Cardiac muscle cell (in vitro differentiated cells and primary cell): ENCODE results near the gene FBXW8. TPM values are rescaled to one million over a fixed set of nuclear protein-coding genes. Genes with fewer than 3 reads are reported as not detected.

Experiments
- DNase-seq, 2 donors: peaks; one replicate each; pipeline versions ENCODE4 v3.0.0 to v3.0.0-alpha.2; 2010 to 2017; ENCODE audit warnings: low read depth in 1 of 2, low spot score in 1 of 2
- H3K27ac ChIP-seq: fragments of 200-600 bp; sonication (generic); 2 replicates; pipeline ENCODE4 v1.5.1; 2016
- H3K27me3 ChIP-seq: fragments of 200-600 bp; sonication (generic); 2 replicates; pipeline ENCODE4 v1.6.0; 2016; ENCODE audit warnings: control low read depth
- H3K36me3 ChIP-seq: fragments of 200-600 bp; sonication (generic); 2 replicates; pipeline ENCODE4 v1.5.1; 2016; ENCODE audit warnings: control low read depth
- H3K4me1 ChIP-seq: fragments of 200-600 bp; sonication (generic); 2 replicates; pipeline ENCODE4 v1.8.1; 2017; ENCODE audit warnings: low read depth, mild to moderate bottlenecking, mixed run types
- H3K4me3 ChIP-seq: fragments of 200-600 bp; sonication (generic); 2 replicates; pipeline ENCODE4 v1.5.1; 2016; ENCODE audit warnings: mild to moderate bottlenecking
- H3K9me3 ChIP-seq: fragments of 200-600 bp; sonication (generic); 2 replicates; pipeline ENCODE4 v1.5.1; 2017; ENCODE audit warnings: low read depth, mild to moderate bottlenecking, control low read depth
- CTCF ChIP-seq: IDR thresholded peaks from 2 replicates; pipeline ENCODE4 v1.5.1; 2012; ENCODE audit warnings: low read depth, mild to moderate bottlenecking, low read length
- polyA plus RNA-seq: library from polyadenylated mRNA; unstranded; fragments of >200 nt; fragmentation: Nextera tagmentation; extraction: Ambion mirVana; gene quantifications from 2 replicates; pipeline ENCODE4 v1.2.1, GENCODE V29; 2016
- total RNA-seq: library from RNA; depleted of rRNA; stranded (reverse); fragments of >200 nt; gene quantifications from 2 replicates; pipeline ENCODE4 v1.2.3, GENCODE V29; 2016

Gene FBXW8
- total and polyA plus RNA-seq, 2 experiments from 2014 or later: 15.3 to 25.7 TPM

GRCh38 chr12:117064049-117064448 is 153.3 kb downstream of the FBXW8 start:
- Histone ChIP-seq H3K4me3 (no peak overlapping the region), H3K36me3 (no peaks in the 10 kb centered on the region), H3K27ac (no peak overlapping the region), H3K9me3 (no peaks in the 10 kb centered on the region), H3K4me1 (peaks cover 18% of the 10 kb centered on the region), H3K27me3 (no peaks in the 10 kb centered on the region)
- TF ChIP-seq CTCF: no peak
- no peak for DNase-seq

- H3K4me3 ChIP-seq: no peak overlapping the region
Measured at GRCh38 chr12:117064596-117064995, 153.8 kb downstream of the FBXW8 start.

GRCh38 chr12:117067016-117067415 is 156.3 kb downstream of the FBXW8 start:
- Histone ChIP-seq H3K9me3 (no peaks in the 10 kb centered on the region), H3K27ac (no peak overlapping the region), H3K4me3 (no peak overlapping the region), H3K27me3 (no peaks in the 10 kb centered on the region), H3K4me1 (peaks cover 23% of the 10 kb centered on the region), H3K36me3 (no peaks in the 10 kb centered on the region)
- TF ChIP-seq CTCF: no peak
- DNase-seq: no peak

More at GRCh38 chr12:117064596-117064995, 153.8 kb downstream of the FBXW8 start:
- DNase-seq: no peak
- TF ChIP-seq CTCF: no peak
- H3K27ac ChIP-seq: no peak overlapping the region
- no peaks in the 10 kb centered on the region for H3K9me3 ChIP-seq
- peaks cover 20% of the 10 kb centered on the region for H3K4me1 ChIP-seq
- no peaks in the 10 kb centered on the region for H3K36me3 ChIP-seq
- no peaks in the 10 kb centered on the region for H3K27me3 ChIP-seq

- Histone ChIP-seq H3K27ac (no peak overlapping the region), H3K27me3 (no peaks in the 10 kb centered on the region), H3K4me1 (peaks cover 23% of the 10 kb centered on the region), H3K36me3 (no peaks in the 10 kb centered on the region), H3K9me3 (no peaks in the 10 kb centered on the region), H3K4me3 (no peak overlapping the region)
- no peak for DNase-seq
- TF ChIP-seq CTCF: no peak
Measured at GRCh38 chr12:117067638-117068037, 156.9 kb downstream of the FBXW8 start.

DNA sequence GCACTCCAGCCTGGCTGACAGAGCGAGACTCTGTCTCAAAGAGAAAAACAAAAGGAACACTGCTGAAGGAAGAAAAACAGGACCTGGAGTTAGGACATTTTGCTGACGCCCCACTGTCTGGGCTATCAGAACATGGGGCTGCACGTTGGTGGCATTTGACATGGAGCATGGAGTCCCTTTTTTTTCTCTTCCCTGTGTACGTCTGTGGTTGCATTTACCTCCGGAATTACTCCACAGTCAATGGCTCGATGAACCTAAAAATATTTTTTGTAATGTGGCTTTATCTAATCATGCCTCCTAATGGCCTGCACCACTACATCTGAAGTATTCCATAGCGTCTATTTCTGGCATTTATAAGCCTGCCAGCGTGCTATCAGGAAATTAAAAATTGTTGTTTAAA is 157.7 kb downstream of the FBXW8 start:
- no peak for TF ChIP-seq CTCF

More for the DNA sequence above, 157.7 kb downstream of the FBXW8 start:
- H3K4me1 ChIP-seq: peaks cover 26% of the 10 kb centered on the region
- H3K36me3 ChIP-seq: no peaks in the 10 kb centered on the region
- no peaks in the 10 kb centered on the region for H3K27me3 ChIP-seq
- peak overlapping the region; percentile 72 for H3K27ac ChIP-seq
- no peak for DNase-seq
- no peak overlapping the region for H3K4me3 ChIP-seq
- H3K9me3 ChIP-seq: no peaks in the 10 kb centered on the region
